HG03175 (cell line): Measurements from ENCODE around the gene SPATA31D3.
"Not testable (repeated sequence)": the region's sequence is repeated elsewhere in the genome, so short reads cannot be mapped to it uniquely, and the experiment has no call there.

Experiments used
- ATAC-seq: cut with Tn5 transposase; IDR thresholded peaks from one replicate; pipeline ENCODE4 v1.9.1; 2021; ENCODE audit warnings: mild to moderate bottlenecking, moderate library complexity; ENCODE audit not compliant: unreplicated experiment

Gene SPATA31D3

GRCh38 chr9:81943393-81943792 lies at the start of gene SPATA31D3:
Gene SPATA31D3 (plus strand): TSS chr9:81943500. CDS start chr9:81943586, 86 bp downstream.
- not testable (repeated sequence) for ATAC-seq

GRCh38 chr9:81893929-81894328 lies 49.4 kb upstream of the SPATA31D3 start:
- ATAC-seq = no peak

- no peak for ATAC-seq
Measured at GRCh38 chr9:81894891-81895290, 48.4 kb upstream of the SPATA31D3 start.

GRCh38 chr9:81896070-81896469 lies 47.2 kb upstream of the SPATA31D3 start:
- no peak for ATAC-seq

- ATAC-seq = no peak
Measured at GRCh38 chr9:81898851-81899250, 44.4 kb upstream of the SPATA31D3 start.

- no peak for ATAC-seq
Measured at GRCh38 chr9:81902196-81902595, 41.1 kb upstream of the SPATA31D3 start.

GRCh38 chr9:81902626-81903025 lies 40.7 kb upstream of the SPATA31D3 start:
- no peak for ATAC-seq

GRCh38 chr9:81906671-81907070 lies 36.6 kb upstream of the SPATA31D3 start:
- no peak for ATAC-seq

GRCh38 chr9:81912135-81912534 lies 31.2 kb upstream of the SPATA31D3 start:
- ATAC-seq = no peak

GRCh38 chr9:81915801-81916505 lies 27.3 kb upstream of the SPATA31D3 start:
- no peak for ATAC-seq

- not testable (repeated sequence) for ATAC-seq
Measured at GRCh38 chr9:81918507-81918906, 24.8 kb upstream of the SPATA31D3 start.

- not testable (repeated sequence) for ATAC-seq
Measured at GRCh38 chr9:81928305-81928704, 15.0 kb upstream of the SPATA31D3 start, which contains the start of gene SPATA31D4. Gene SPATA31D4 (plus strand): TSS chr9:81928428. CDS start chr9:81928514, 86 bp downstream.

GRCh38 chr9:81930147-81930546 lies 13.2 kb upstream of the SPATA31D3 start:
- ATAC-seq = not testable (repeated sequence)

GRCh38 chr9:81933547-81933946 lies 9.8 kb upstream of the SPATA31D3 start:
- not testable (repeated sequence) for ATAC-seq

GRCh38 chr9:81948650-81949049 lies 5.3 kb downstream of the SPATA31D3 start:
- ATAC-seq = not testable (repeated sequence)

- ATAC-seq = no peak
Measured at GRCh38 chr9:81953096-81953495, 9.8 kb downstream of the SPATA31D3 start.

GRCh38 chr9:81955625-81956024 lies 12.3 kb downstream of the SPATA31D3 start:
- ATAC-seq = no peak

- ATAC-seq = no peak
Measured at GRCh38 chr9:81964218-81965171, 21.2 kb downstream of the SPATA31D3 start.

- no peak for ATAC-seq
Measured at GRCh38 chr9:81968026-81968425, 24.7 kb downstream of the SPATA31D3 start.

GRCh38 chr9:81969971-81970370 lies 26.7 kb downstream of the SPATA31D3 start:
- no peak for ATAC-seq

GRCh38 chr9:81971727-81972126 lies 28.4 kb downstream of the SPATA31D3 start:
- ATAC-seq = no peak

GRCh38 chr9:81974764-81975163 lies 31.5 kb downstream of the SPATA31D3 start:
- ATAC-seq = no peak
